ENCODE results near the gene CTXN2. TPM values are rescaled to one million over a fixed set of nuclear protein-coding genes. Genes with fewer than 3 reads are reported as not detected.

CTXN2 gene
- total RNA-seq, 1 experiment from 2014 or later, result 0.05 TPM

- Histone ChIP-seq H3K36me3 (ENCODE audit: control insufficient read depth, insufficient read depth, low read length) (no peaks in the 10 kb centered on the region), H3K4me1 (ENCODE audit: control insufficient read depth, insufficient read depth, low read length) (peaks cover 14% of the 10 kb centered on the region; the same call in 1 of the 2 replicates), H3K4me3 (ENCODE audit: low read depth in 2 of 2, low read length in 2 of 2) (peak overlapping the region in 1 of 2 experiments; percentile 72; a peak in 2 of 4 replicates), H3K27ac (ENCODE audit: low read length) (0 out of 2 replicates have a peak overlapping the region, but pooled peaks have one; percentile 86), H3K27me3 (ENCODE audit: control insufficient read depth, insufficient read depth, low read length) (no peaks in the 10 kb centered on the region), H3K9me3 (ENCODE audit: control insufficient read depth, insufficient read depth, low read depth, low read length) (no peaks in the 10 kb centered on the region)
- TF ChIP-seq POLR2AphosphoS5 (IDR thresholded peaks at IDR 0.05; ENCODE audit: low read depth, low read length) (no peak), CTCF (IDR thresholded peaks at IDR 0.05) (no peak), REST (IDR thresholded peaks at IDR 0.05; ENCODE audit: insufficient read depth in 1 of 2, low read depth in 2 of 2, low read length in 1 of 2) (no peak), SIN3A (IDR thresholded peaks at IDR 0.05; ENCODE audit: borderline replicate concordance, insufficient read depth, low read depth, low read length) (no peak), TCF7L2 (IDR thresholded peaks at IDR 0.05; ENCODE audit: low read depth, low read length) (no peak)
- in situ Hi-C loops (cut with HindIII; ENCODE audit: low pct_unique_long_range_greater_than_20kb, low sequenced_read_pairs) (no loop called here), intact Hi-C loops (cut with micrococcal nuclease; ENCODE audit: unreplicated experiment) (no loop called here)
- POLR2A ChIA-PET, result no interaction called here
- CTCF ChIA-PET, result no interaction called here
- DNase-seq (ENCODE audit: low read depth, low spot score), result no peak
- no peak for ATAC-seq
- no TSS peak for BruUV-seq (replicated peaks)
These were observed 15.4 kb upstream of the CTXN2 start for GRCh38 chr15:48176112-48176511.

- H3K9me3 ChIP-seq (ENCODE audit: control insufficient read depth, insufficient read depth, low read depth, low read length), result no peaks in the 10 kb centered on the region
- no peak for ATAC-seq
These were observed 14.5 kb upstream of the CTXN2 start for GRCh38 chr15:48176957-48177356.

More at GRCh38 chr15:48176957-48177356, 14.5 kb upstream of the CTXN2 start:
- ChIA-PET POLR2A (no interaction called here), CTCF (no interaction called here)
- H3K4me3 ChIP-seq (ENCODE audit: low read depth in 2 of 2, low read length in 2 of 2), result peak overlapping the region; percentile 72 to 73
- peaks cover 14% of the 10 kb centered on the region; the same call in 1 of the 2 replicates for H3K4me1 ChIP-seq (ENCODE audit: control insufficient read depth, insufficient read depth, low read length)
- TF ChIP-seq REST (IDR thresholded peaks at IDR 0.05; ENCODE audit: insufficient read depth in 1 of 2, low read depth in 2 of 2, low read length in 1 of 2) (no peak), TCF7L2 (IDR thresholded peaks at IDR 0.05; ENCODE audit: low read depth, low read length) (no peak), SIN3A (IDR thresholded peaks at IDR 0.05; ENCODE audit: borderline replicate concordance, insufficient read depth, low read depth, low read length) (no peak), CTCF (IDR thresholded peaks at IDR 0.05) (no peak), POLR2AphosphoS5 (IDR thresholded peaks at IDR 0.05; ENCODE audit: low read depth, low read length) (no peak)
- no peak for DNase-seq (ENCODE audit: low read depth, low spot score)
- no peaks in the 10 kb centered on the region for H3K27me3 ChIP-seq (ENCODE audit: control insufficient read depth, insufficient read depth, low read length)
- peak overlapping the region; percentile 86 for H3K27ac ChIP-seq (ENCODE audit: low read length)
- in situ Hi-C loops (cut with HindIII; ENCODE audit: low pct_unique_long_range_greater_than_20kb, low sequenced_read_pairs) (no loop called here), intact Hi-C loops (cut with micrococcal nuclease; ENCODE audit: unreplicated experiment) (no loop called here)
- H3K36me3 ChIP-seq (ENCODE audit: control insufficient read depth, insufficient read depth, low read length), result no peaks in the 10 kb centered on the region
- TSS peak; percentile 74 for BruUV-seq (replicated peaks)

All from Panc1 (cell line).